ENCODE data around the gene SCN4B. TPM values are rescaled to one million over a fixed set of nuclear protein-coding genes. Genes with fewer than 3 reads are reported as not detected.

SCN4B gene
- total RNA-seq, 4 donors from 2014 or later, result 0.35 to 8.3 (median 1.4) TPM

DNA sequence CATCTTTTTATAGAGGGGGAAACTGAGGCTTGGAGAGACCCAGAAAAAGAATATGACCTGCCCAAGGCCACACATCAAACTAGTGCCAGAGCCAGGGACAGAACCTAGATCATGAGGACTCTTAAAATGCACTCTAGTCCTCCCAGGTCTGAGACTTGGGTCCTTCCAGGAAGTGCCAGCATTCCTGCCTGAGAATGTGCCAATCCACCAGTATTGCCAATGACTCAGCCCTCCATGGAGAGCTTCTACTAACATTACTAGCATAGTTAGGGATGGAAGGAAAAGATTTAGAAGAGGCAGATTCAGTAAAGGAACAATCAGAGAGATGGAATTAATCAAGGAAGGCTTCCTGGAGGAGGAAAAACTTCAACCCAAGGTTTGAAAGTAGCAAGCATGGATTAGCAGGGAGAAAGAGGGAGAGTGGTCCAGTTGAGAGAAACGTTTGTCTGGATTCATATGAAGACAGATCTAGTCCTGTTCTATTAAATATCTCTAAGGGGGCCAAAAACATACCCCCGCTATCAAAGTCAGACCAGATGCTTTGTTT lies 45.8 kb downstream of the SCN4B start:
- Histone ChIP-seq H3K36me3 (peaks cover 0 to 11% (median 0%) of the 10 kb centered on the region in 3 donors), H3K4me1 (no peaks in the 10 kb centered on the region)
- TF ChIP-seq CTCF (IDR thresholded peaks at IDR 0.05) (no peak), POLR2A (IDR thresholded peaks at IDR 0.05) (no peak)

GRCh38 chr11:118105657-118106305 lies 46.8 kb downstream of the SCN4B start:
- DNase-seq, result no peak

More for the DNA sequence above, 45.8 kb downstream of the SCN4B start:
- Histone ChIP-seq H3K4me3 (no peak overlapping the region), H3K27me3 (no peaks in the 10 kb centered on the region), H3K9me3 (no peaks in the 10 kb centered on the region), H3K27ac (no peak overlapping the region)
- DNase-seq, result no peak

GRCh38 chr11:118104491-118104890 lies 48.1 kb downstream of the SCN4B start:
- no peaks in the 10 kb centered on the region for H3K27me3 ChIP-seq
- no peak for TF ChIP-seq CTCF (IDR thresholded peaks at IDR 0.05)
- no peak for TF ChIP-seq POLR2A (IDR thresholded peaks at IDR 0.05)
- H3K4me3 ChIP-seq, result no peak overlapping the region
- H3K9me3 ChIP-seq, result no peaks in the 10 kb centered on the region
- H3K27ac ChIP-seq, result no peak overlapping the region
- no peaks in the 10 kb centered on the region for H3K4me1 ChIP-seq
- DNase-seq, result no peak
- peaks cover 0 to 12% (median 0%) of the 10 kb centered on the region in 3 donors for H3K36me3 ChIP-seq

More at GRCh38 chr11:118105657-118106305, 46.8 kb downstream of the SCN4B start:
- no peaks in the 10 kb centered on the region for H3K9me3 ChIP-seq
- H3K4me1 ChIP-seq, result no peaks in the 10 kb centered on the region
- no peaks in the 10 kb centered on the region for H3K27me3 ChIP-seq
- no peak overlapping the region for H3K4me3 ChIP-seq
- H3K36me3 ChIP-seq, result peaks cover 0 to 11% (median 0%) of the 10 kb centered on the region in 3 donors
- TF ChIP-seq POLR2A (IDR thresholded peaks at IDR 0.05) (no peak), CTCF (IDR thresholded peaks at IDR 0.05) (no peak)
- H3K27ac ChIP-seq, result no peak overlapping the region

GRCh38 chr11:118102721-118103261 lies 49.8 kb downstream of the SCN4B start:
- no peak overlapping the region for H3K4me3 ChIP-seq
- H3K27ac ChIP-seq, result no peak overlapping the region
- peaks cover 0 to 8% (median 0%) of the 10 kb centered on the region in 3 donors for H3K36me3 ChIP-seq

DNA sequence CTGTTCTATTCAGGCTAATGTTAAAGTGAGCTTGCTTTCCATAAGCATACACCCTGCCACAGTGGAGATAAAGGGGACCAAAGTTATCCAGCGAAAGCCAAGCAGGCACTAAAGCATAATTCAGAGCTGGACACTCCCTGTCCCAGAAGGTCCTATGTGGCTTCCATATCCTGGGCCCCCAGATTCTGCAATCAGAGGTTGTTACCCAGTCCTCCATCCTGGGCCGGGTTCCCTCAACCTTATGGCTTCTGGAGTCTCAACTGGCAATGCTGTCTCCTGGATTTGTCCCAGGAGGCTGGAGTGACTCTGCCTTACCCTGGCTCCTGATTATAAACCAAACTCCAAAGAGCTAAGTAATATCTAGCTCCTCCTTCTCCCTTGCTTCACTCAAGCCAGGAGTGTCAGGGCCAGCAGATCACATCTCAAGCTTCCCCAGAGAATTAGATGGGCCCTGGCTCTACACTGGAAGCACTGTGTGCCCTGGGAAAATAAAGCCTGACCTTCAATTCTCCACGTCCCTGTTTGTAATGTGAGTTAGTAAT lies 51.9 kb downstream of the SCN4B start:
- H3K4me1 ChIP-seq, result no peaks in the 10 kb centered on the region
- TF ChIP-seq POLR2A (IDR thresholded peaks at IDR 0.05) (no peak), CTCF (IDR thresholded peaks at IDR 0.05) (no peak)
- H3K4me3 ChIP-seq, result no peak overlapping the region
- no peak overlapping the region for H3K27ac ChIP-seq
- no peaks in the 10 kb centered on the region for H3K9me3 ChIP-seq
- no peak for DNase-seq
- H3K27me3 ChIP-seq, result no peaks in the 10 kb centered on the region
- peaks cover 0 to 8% (median 0%) of the 10 kb centered on the region in 3 donors for H3K36me3 ChIP-seq

More at GRCh38 chr11:118102721-118103261, 49.8 kb downstream of the SCN4B start:
- TF ChIP-seq CTCF (IDR thresholded peaks at IDR 0.05) (no peak), POLR2A (IDR thresholded peaks at IDR 0.05) (no peak)
- no peak for DNase-seq
- Histone ChIP-seq H3K27me3 (no peaks in the 10 kb centered on the region), H3K4me1 (no peaks in the 10 kb centered on the region), H3K9me3 (no peaks in the 10 kb centered on the region)

All from Peyer's patch (tissue), 4 donors.